WTC11 (cell line): ENCODE results near the gene PCBD1. TPM values are rescaled to one million over a fixed set of nuclear protein-coding genes. Genes with fewer than 3 reads are reported as not detected.

Experiments used
- ATAC-seq: fragments of 200-7000 bp; cut with Tn5 transposase; 2 replicates; pipeline ENCODE4 v1.10.0; 2021; ENCODE audit warnings: mild to moderate bottlenecking, moderate library complexity
- CTCF ChIA-PET: fragments of 300-600 bp; sonication (Branson Sonifier 250); formaldehyde crosslinking; loops from one replicate; lab custom pipeline; 2021; ENCODE audit warnings: antibody characterized with exemption; lab: Charles Lee
- POLR2A ChIA-PET: fragments of 350-600 bp; sonication (Branson Sonifier 250); formaldehyde crosslinking; loops from one replicate; lab custom pipeline; 2021; ENCODE audit warnings: antibody characterized with exemption; lab: Charles Lee
- DNase-seq: peaks from one replicate; pipeline ENCODE4 v3.0.0; 2021; ENCODE audit warnings: low spot score
- H3K27ac Mint-ChIP-seq: 2 replicates; pipeline ENCODE4 v1.8.0; 2021; ENCODE audit warnings: mixed read lengths
- H3K27me3 Mint-ChIP-seq: 2 replicates; pipeline ENCODE4 v1.8.0; 2021; ENCODE audit warnings: low read depth, mild to moderate bottlenecking, moderate library complexity, mixed read lengths
- H3K36me3 Mint-ChIP-seq: 2 replicates; pipeline ENCODE4 v1.8.0; 2021; ENCODE audit warnings: mixed read lengths
- H3K4me1 Mint-ChIP-seq: 2 replicates; pipeline ENCODE4 v1.8.0; 2022; ENCODE audit warnings: mixed read lengths
- H3K4me3 Mint-ChIP-seq: 2 replicates; pipeline ENCODE4 v1.8.0; 2021; ENCODE audit warnings: mild to moderate bottlenecking, moderate library complexity, mixed read lengths
- H3K9me3 Mint-ChIP-seq: 2 replicates; pipeline ENCODE4 v1.8.0; 2021; ENCODE audit warnings: mixed read lengths
- ARID4B ChIP-seq: sonication (generic); formaldehyde crosslinking; IDR thresholded peaks from 2 replicates; pipeline ENCODE4 v1.8.0; 2023; ENCODE audit warnings: missing genetic modification reagents, mild to moderate bottlenecking, borderline replicate concordance
- ATF3 ChIP-seq: sonication (generic); formaldehyde crosslinking; conservative IDR thresholded peaks from 2 replicates; pipeline ENCODE4 v1.8.1; 2022; ENCODE audit warnings: mild to moderate bottlenecking, missing genetic modification reagents
- CBFB ChIP-seq: sonication (generic); formaldehyde crosslinking; IDR thresholded peaks from 2 replicates; pipeline ENCODE4 v1.8.1; 2022; ENCODE audit warnings: mild to moderate bottlenecking, low read depth, missing genetic modification reagents
- CDX4 ChIP-seq: fragments of 250-450 bp; sonication (Bioruptor Pico); IDR thresholded peaks from 2 replicates; pipeline ENCODE4 v1.9.0; 2021; ENCODE audit warnings: moderate library complexity, mild to moderate bottlenecking, inconsistent platforms, borderline replicate concordance
- CREB1 ChIP-seq: sonication (generic); formaldehyde crosslinking; IDR thresholded peaks from 2 replicates; pipeline ENCODE4 v1.8.0; 2023; ENCODE audit warnings: mild to moderate bottlenecking, missing genetic modification reagents
- ESRRA ChIP-seq: sonication (generic); formaldehyde crosslinking; IDR thresholded peaks from 2 replicates; pipeline ENCODE4 v1.8.1; 2022; ENCODE audit warnings: mild to moderate bottlenecking, missing genetic modification reagents, borderline replicate concordance
- GTF2I ChIP-seq: fragments of 250-450 bp; sonication (Bioruptor Pico); conservative IDR thresholded peaks from 2 replicates; pipeline ENCODE4 v1.4.0; 2021; ENCODE audit warnings: mild to moderate bottlenecking
- HMGA2 ChIP-seq: fragments of 250-450 bp; sonication (Bioruptor Pico); IDR thresholded peaks from 2 replicates; pipeline ENCODE4 v1.4.0; 2021; ENCODE audit warnings: mild to moderate bottlenecking, moderate library complexity
- IRF1 ChIP-seq: sonication (generic); formaldehyde crosslinking; IDR thresholded peaks from 2 replicates; pipeline ENCODE4 v1.8.0; 2023; ENCODE audit warnings: missing genetic modification reagents
- MXD4 ChIP-seq: fragments of 250-450 bp; sonication (Bioruptor Pico); IDR thresholded peaks from 2 replicates; pipeline ENCODE4 v1.8.0; 2021; ENCODE audit warnings: mild to moderate bottlenecking, moderate library complexity, borderline replicate concordance
- OVOL2 ChIP-seq: fragments of 250-450 bp; sonication (Bioruptor Pico); IDR thresholded peaks from 2 replicates; pipeline ENCODE4 v1.9.0; 2021; ENCODE audit warnings: mild to moderate bottlenecking, borderline replicate concordance
- PRDM15 ChIP-seq: sonication (generic); formaldehyde crosslinking; IDR thresholded peaks from 2 replicates; pipeline ENCODE4 v1.8.0; 2022; ENCODE audit warnings: missing genetic modification reagents
- RELA ChIP-seq: sonication (generic); formaldehyde crosslinking; IDR thresholded peaks from 2 replicates; pipeline ENCODE4 v1.8.1; 2022; ENCODE audit warnings: missing genetic modification reagents, mild to moderate bottlenecking, borderline replicate concordance
- TCF7 ChIP-seq: sonication (generic); formaldehyde crosslinking; IDR thresholded peaks from 2 replicates; pipeline ENCODE4 v1.8.0; 2022; ENCODE audit warnings: mild to moderate bottlenecking, low read depth, missing genetic modification reagents, moderate library complexity
- TP53 ChIP-seq: sonication (generic); formaldehyde crosslinking; IDR thresholded peaks from 2 replicates; pipeline ENCODE4 v1.8.1; 2023; ENCODE audit warnings: mild to moderate bottlenecking, missing genetic modification reagents
- USF1 ChIP-seq: sonication (generic); formaldehyde crosslinking; IDR thresholded peaks from 2 replicates; pipeline ENCODE4 v1.8.0; 2022; ENCODE audit warnings: mild to moderate bottlenecking, missing genetic modification reagents
- ZBTB21 ChIP-seq: sonication (generic); formaldehyde crosslinking; IDR thresholded peaks from 2 replicates; pipeline ENCODE4 v1.8.1; 2023; ENCODE audit warnings: mild to moderate bottlenecking, missing genetic modification reagents, borderline replicate concordance
- ZNF121 ChIP-seq: sonication (generic); formaldehyde crosslinking; IDR thresholded peaks from 2 replicates; pipeline ENCODE4 v1.8.0; 2023; ENCODE audit warnings: missing genetic modification reagents
- ZNF232 ChIP-seq: sonication (generic); formaldehyde crosslinking; IDR thresholded peaks from 2 replicates; pipeline ENCODE4 v1.8.0; 2022; ENCODE audit warnings: mild to moderate bottlenecking, missing genetic modification reagents
- ZNF281 ChIP-seq: sonication (generic); formaldehyde crosslinking; IDR thresholded peaks from 2 replicates; pipeline ENCODE4 v1.8.0; 2023; ENCODE audit warnings: mild to moderate bottlenecking, missing genetic modification reagents
- ZNF396 ChIP-seq: fragments of 250-450 bp; sonication (Bioruptor Pico); IDR thresholded peaks from 2 replicates; pipeline ENCODE4 v1.8.0; 2021; ENCODE audit warnings: mild to moderate bottlenecking, moderate library complexity, borderline replicate concordance
- total RNA-seq: library from RNA; stranded (reverse); gene quantifications from 3 replicates; pipeline ENCODE4 v1.2.3, GENCODE V29; 2021

Gene PCBD1
- total RNA-seq, 1 experiment from 2014 or later = 32.5 TPM

- TF ChIP-seq PRDM15 = no peak
- no peak for TF ChIP-seq TP53 (CRISPR knock-in tag)
- TF ChIP-seq ARID4B (CRISPR knock-in tag) = no peak
- no peak for TF ChIP-seq ZNF121 (CRISPR knock-in tag)
- TF ChIP-seq CDX4 (CRISPR knock-in tag) = no peak
- no peak for TF ChIP-seq HMGA2 (CRISPR knock-in tag)
- no peak for TF ChIP-seq TCF7 (CRISPR knock-in tag)
- no peak for TF ChIP-seq CBFB (CRISPR knock-in tag)
- no peak for TF ChIP-seq RELA (CRISPR knock-in tag)
- TF ChIP-seq ESRRA = no peak
- TF ChIP-seq USF1 (CRISPR knock-in tag) = no peak
- no peak for TF ChIP-seq ZBTB21 (CRISPR knock-in tag)
- TF ChIP-seq MXD4 = no peak
- TF ChIP-seq ATF3 (CRISPR knock-in tag) = no peak
- TF ChIP-seq, all 79 proteins: peak for 0
Measured at GRCh38 chr10:70893227-70894006, 5.1 kb upstream of the PCBD1 start (continued).

GRCh38 chr10:70892631-70893030 is 4.3 kb upstream of the PCBD1 start:
- DNase-seq = no peak
- peaks cover 10% of the 10 kb centered on the region for H3K9me3 Mint-ChIP-seq
- POLR2A ChIA-PET = no interaction called here
- CTCF ChIA-PET = interaction anchor here (0.7 to 2.7 kb wide), 2 partner anchors 10 to 377 kb away, joined by 3 to 14 read pairs; no protein-coding TSS in a partner anchor
- no peak for TF ChIP-seq ZNF281
- TF ChIP-seq ZNF396 = no peak
- no peak for TF ChIP-seq GTF2I
- TF ChIP-seq OVOL2 (CRISPR knock-in tag) = no peak
- no peak for TF ChIP-seq CREB1 (CRISPR knock-in tag)
- TF ChIP-seq IRF1 (CRISPR knock-in tag) = no peak
- no peak for TF ChIP-seq ZNF232
- TF ChIP-seq, all 79 proteins: peak for 0
- H3K27ac Mint-ChIP-seq = no peak overlapping the region
- no peak overlapping the region for H3K4me3 Mint-ChIP-seq
- peaks cover 43% of the 10 kb centered on the region for H3K4me1 Mint-ChIP-seq
- ATAC-seq = no peak
- H3K27me3 Mint-ChIP-seq = no peaks in the 10 kb centered on the region; the same call in 1 of the 2 replicates
- H3K36me3 Mint-ChIP-seq = no peaks in the 10 kb centered on the region
